HepG2 (cell line): ENCODE results near the gene POFUT1. TPM values are rescaled to one million over a fixed set of nuclear protein-coding genes. Genes with fewer than 3 reads are reported as not detected.

ENCODE experiments used
- ATAC-seq: fragments of 200-7000 bp; cut with Tn5 transposase; 3 replicates; pipeline ENCODE4 v1.9.1; 2020; ENCODE audit warnings: mild to moderate bottlenecking, moderate library complexity
- BruUV-seq: library from RNA; stranded (reverse); fragments of 400-500 nt; replicated peaks from 2 replicates; lab custom pipeline; 2021; lab: Mats Ljungman, UMichigan
- CTCF ChIA-PET: fragments of 300-600 bp; formaldehyde crosslinking; extraction: SDS; loops from one replicate; lab custom pipeline; 2021; ENCODE audit warnings: low total read pairs, inconsistent platforms, low intra/inter-chr PET ratio; lab: Yijun Ruan, JAX
- POLR2A ChIA-PET: fragments of 350-600 bp; sonication (Branson Sonifier 250); formaldehyde crosslinking; loops from one replicate; lab custom pipeline; 2020; ENCODE audit warnings: antibody characterized with exemption, inconsistent platforms; lab: Yijun Ruan, JAX
- DNase-seq: peaks from one replicate; pipeline ENCODE4 v3.0.0-alpha.2; 2015; ENCODE audit warnings: low spot score
- FAIRE-seq: peaks from 3 replicates; lab custom pipeline; 2011; peaks lifted over from hg19 to GRCh38; lab: Jason Lieb, UNC
- H2AFZ ChIP-seq: one replicate; pipeline ENCODE4 v1.6.1; 2011; ENCODE audit warnings: low read length, inconsistent platforms
- H3K27ac ChIP-seq: fragments of 300-600 bp; 3 replicates; pipeline ENCODE4 v1.8.0; 2011; ENCODE audit warnings: mixed run types, mild to moderate bottlenecking, mixed read lengths, low read length, inconsistent platforms; ENCODE audit not compliant: insufficient read depth; ENCODE audit errors: extremely low read length
- H3K27me3 ChIP-seq, 2 experiments: fragments of 200-600 bp in 1 of 2; 2 replicates in 1 of 2; 3 replicates in 1 of 2; pipeline versions ENCODE4 v1.6.0 to v1.8.0; 2011; ENCODE audit warnings: low read length in 2 of 2, mild to moderate bottlenecking in 2 of 2, moderate library complexity in 2 of 2, inconsistent platforms in 1 of 2; ENCODE audit not compliant: insufficient read depth in 2 of 2, control insufficient read depth in 1 of 2
- H3K36me3 ChIP-seq, 2 experiments: fragments of 200-600 bp in 1 of 2; replicated peaks in 1 of 2; 2 replicates in 1 of 2; 3 replicates in 1 of 2; pipeline versions ENCODE4 v1.5.1 to v1.8.0; 2011; ENCODE audit warnings: low read length in 2 of 2, inconsistent platforms in 1 of 2; ENCODE audit not compliant: insufficient read depth in 2 of 2, control insufficient read depth in 1 of 2
- H3K4me1 ChIP-seq: 2 replicates; pipeline ENCODE4 v1.5.1; 2012; ENCODE audit warnings: low read length, inconsistent platforms; ENCODE audit not compliant: insufficient read depth
- H3K4me2 ChIP-seq: 2 replicates; pipeline ENCODE4 v1.6.0; 2011; ENCODE audit warnings: low read depth, low read length, inconsistent platforms
- H3K4me3 ChIP-seq, 3 experiments: fragments of 200-600 bp in 1 of 3; sonication (generic), shearing (Covaris generic) in 1 of 3; replicated peaks in 1 of 3; 2 replicates each; pipeline ENCODE4 v1.5.1; 2011 to 2016; ENCODE audit warnings: low read length in 3 of 3, inconsistent platforms in 2 of 3, low read depth in 2 of 3, mild to moderate bottlenecking in 2 of 3, control low read depth in 1 of 3, mixed read lengths in 1 of 3; ENCODE audit not compliant: insufficient read depth in 1 of 3
- H3K79me2 ChIP-seq: one replicate; pipeline ENCODE4 v1.6.1; 2011; ENCODE audit warnings: low read length, inconsistent platforms; ENCODE audit not compliant: insufficient read depth
- H3K9ac ChIP-seq: 2 replicates; pipeline ENCODE4 v1.6.0; 2011; ENCODE audit warnings: mild to moderate bottlenecking, low read depth, low read length, inconsistent platforms; ENCODE audit not compliant: insufficient read depth
- H3K9me3 ChIP-seq: 2 replicates; pipeline ENCODE4 v1.5.1; 2012; ENCODE audit warnings: mild to moderate bottlenecking, low read length
- H4K20me1 ChIP-seq: 2 replicates; pipeline ENCODE4 v1.6.0; 2011; ENCODE audit warnings: inconsistent platforms, mild to moderate bottlenecking, low read length, moderate library complexity; ENCODE audit not compliant: insufficient read depth
- ARNT ChIP-seq: fragments of 450-650 bp; IDR thresholded peaks from 2 replicates; pipeline ENCODE4 v1.6.1; 2017
- KIAA2018 ChIP-seq: sonication (generic); formaldehyde crosslinking; IDR thresholded peaks from 2 replicates; pipeline ENCODE4 v1.5.0; 2020; ENCODE audit warnings: mild to moderate bottlenecking, missing genetic modification reagents, borderline replicate concordance
- NFIC ChIP-seq: IDR thresholded peaks from 2 replicates; pipeline ENCODE4 v1.6.1; 2012; ENCODE audit warnings: mild to moderate bottlenecking, low read length, inconsistent platforms
- POGK ChIP-seq: sonication (generic); formaldehyde crosslinking; conservative IDR thresholded peaks from 2 replicates; pipeline ENCODE4 v1.8.0; 2022; ENCODE audit warnings: mild to moderate bottlenecking, moderate library complexity, missing genetic modification reagents
- RBM22 ChIP-seq: fragments of 200-400 bp; formaldehyde crosslinking; optimal IDR thresholded peaks from 2 replicates; pipeline ENCODE3; 2017; ENCODE audit warnings: mild to moderate bottlenecking, low read length, moderate library complexity
- SP4 ChIP-seq: sonication (generic); formaldehyde crosslinking; IDR thresholded peaks from 2 replicates; pipeline ENCODE4 v1.8.1; 2023; ENCODE audit warnings: mild to moderate bottlenecking, missing genetic modification reagents
- ZNF234 ChIP-seq: sonication (generic); formaldehyde crosslinking; conservative IDR thresholded peaks from 2 replicates; pipeline ENCODE4 v1.5.1; 2020; ENCODE audit warnings: mild to moderate bottlenecking, missing genetic modification reagents
- ZNF543 ChIP-seq: sonication (generic); formaldehyde crosslinking; IDR thresholded peaks from 2 replicates; pipeline ENCODE4 v1.4.0; 2020; ENCODE audit warnings: mild to moderate bottlenecking, missing genetic modification reagents
- ZSCAN29 ChIP-seq: sonication (generic); formaldehyde crosslinking; conservative IDR thresholded peaks from 2 replicates; pipeline ENCODE4 v1.4.0; 2020; ENCODE audit warnings: mild to moderate bottlenecking, missing genetic modification reagents
- whole genome bisulfite sequencing: methylation state at CpG from one replicate; pipeline ENCODE4 v1.1.6; 2017; ENCODE audit warnings: low lambda C conversion rate; 5-methylcytosine and 5-hydroxymethylcytosine counted together
- in situ Hi-C: cut with HindIII; loops from 2 replicates; pipeline ENCODE4 v1.10.0; 2017; ENCODE audit warnings: low pct_unique_long_range_greater_than_20kb; ENCODE audit not compliant: extremely low pct_ligation_motif_present
- intact Hi-C: fragments of 100-400 bp; cut with micrococcal nuclease; formaldehyde crosslinking; loops from one replicate; pipeline ENCODE4 v1.10.0; 2022; ENCODE audit not compliant: unreplicated experiment
- polyA plus RNA-seq, 8 experiments: library from polyadenylated mRNA; depleted of rRNA in 3 of 8; stranded (reverse) in 7 of 8; unstranded in 1 of 8; fragments of >200 nt; fragmentation: Illumina TruSeq in 4 of 8; extraction: Trizol in 4 of 8; gene quantifications; 2 replicates each; pipeline versions ENCODE4 v1.2.1 to v1.2.3, GENCODE V29; 2011 to 2016; ENCODE audit warnings: low read depth in 4 of 8, missing spikeins in 1 of 8, mixed read lengths in 1 of 8; ENCODE audit not compliant: insufficient read depth in 1 of 8
- total RNA-seq, 5 experiments: library from RNA; depleted of rRNA; stranded (reverse); fragments of >200 nt; fragmentation: Illumina TruSeq; extraction: Trizol; gene quantifications; 2 replicates each; pipeline ENCODE4 v1.2.3, GENCODE V29; 2016; ENCODE audit warnings: low read depth in 1 of 5
- TF ChIP-seq, protein P1 (sequence below), 2 experiments: sonication (generic) in 1 of 2; formaldehyde crosslinking in 1 of 2; IDR thresholded peaks; 2 replicates each; pipeline versions ENCODE4 v1.4.0 to v1.6.1; 2018 to 2020; ENCODE audit warnings: missing genetic modification reagents in 2 of 2, borderline replicate concordance in 1 of 2, low read depth in 1 of 2, mild to moderate bottlenecking in 1 of 2, missing biosample characterization in 1 of 2

The POFUT1 gene
- total and polyA plus RNA-seq, 2 of the 13 experiments (the other 11 are each of a cell fraction or from before 2014, with no cell fraction given): 35.5 to 58.3 TPM

DNA sequence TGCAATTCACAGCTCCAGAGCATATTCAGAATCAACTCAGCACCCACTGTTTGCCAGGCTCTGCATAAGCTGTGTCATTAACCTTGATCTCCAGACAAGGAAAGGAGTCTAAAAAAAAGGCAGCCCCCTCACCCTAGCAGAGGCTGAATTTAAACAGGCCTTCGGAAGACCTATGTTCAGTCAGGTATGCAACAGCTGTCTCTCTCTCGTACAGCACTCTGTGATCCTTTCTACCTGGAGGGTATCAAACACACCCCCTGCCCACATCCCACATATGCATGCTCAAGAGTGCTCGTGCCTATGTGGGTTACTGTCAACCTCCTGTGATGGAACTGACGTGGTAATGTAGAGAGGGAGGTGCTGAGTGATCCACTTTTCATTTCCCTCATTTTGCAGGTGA, 8.7 kb upstream of the POFUT1 start:
- Histone ChIP-seq H3K4me1 (peaks cover 30% of the 10 kb centered on the region), H4K20me1 (peaks cover 44% of the 10 kb centered on the region), H3K9ac (no peak overlapping the region), H3K4me2 (no peak overlapping the region), H3K4me3 (no peak overlapping the region), H3K79me2 (peaks cover 47% of the 10 kb centered on the region), H2AFZ (no peak overlapping the region), H3K36me3 (peaks cover 65 to 89% of the 10 kb centered on the region in 2 experiments), H3K9me3 (no peaks in the 10 kb centered on the region), H3K27me3 (no peaks in the 10 kb centered on the region), H3K27ac (no peak overlapping the region)
- ChIA-PET CTCF (no interaction called here), POLR2A (no interaction called here)
- DNase-seq (no peak), ATAC-seq (no peak), FAIRE-seq (no peak)
- WGBS: 93% methylated on average over 4 of the region's 4 CpGs
- in situ Hi-C loops (no loop called here), intact Hi-C loops (no loop called here)
- no TSS peak for BruUV-seq
- TF ChIP-seq RBM22 (peak; percentile 61), ZNF234 (CRISPR knock-in tag) (no peak), ARNT (no peak), KIAA2018 (no peak), POGK (CRISPR knock-in tag) (no peak), ZSCAN29 (no peak), SP4 (0 out of 2 replicates have a peak, but pooled peaks have one; percentile 13), NFIC (no peak), ZNF543 (no peak)
- TF ChIP-seq, protein P1, sequence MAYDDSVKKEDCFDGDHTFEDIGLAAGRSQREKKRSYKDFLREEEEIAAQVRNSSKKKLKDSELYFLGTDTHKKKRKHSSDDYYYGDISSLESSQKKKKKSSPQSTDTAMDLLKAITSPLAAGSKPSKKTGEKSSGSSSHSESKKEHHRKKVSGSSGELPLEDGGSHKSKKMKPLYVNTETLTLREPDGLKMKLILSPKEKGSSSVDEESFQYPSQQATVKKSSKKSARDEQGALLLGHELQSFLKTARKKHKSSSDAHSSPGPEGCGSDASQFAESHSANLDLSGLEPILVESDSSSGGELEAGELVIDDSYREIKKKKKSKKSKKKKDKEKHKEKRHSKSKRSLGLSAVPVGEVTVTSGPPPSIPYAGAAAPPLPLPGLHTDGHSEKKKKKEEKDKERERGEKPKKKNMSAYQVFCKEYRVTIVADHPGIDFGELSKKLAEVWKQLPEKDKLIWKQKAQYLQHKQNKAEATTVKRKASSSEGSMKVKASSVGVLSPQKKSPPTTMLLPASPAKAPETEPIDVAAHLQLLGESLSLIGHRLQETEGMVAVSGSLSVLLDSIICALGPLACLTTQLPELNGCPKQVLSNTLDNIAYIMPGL (CRISPR knock-in tag; IDR thresholded peaks at IDR 0.05; ENCODE audit: borderline replicate concordance in 1 of 2, low read depth in 1 of 2): no peak
